ES-I3 (cell line): Measurements from ENCODE around the gene FOXN1.

ENCODE experiments used
- H3K36me3 ChIP-seq: 2 replicates; pipeline ENCODE4 v1.6.1; 2013; ENCODE audit warnings: mild to moderate bottlenecking, low read length, control low read depth, moderate library complexity; ENCODE audit not compliant: insufficient read depth
- H3K4me1 ChIP-seq: 2 replicates; pipeline ENCODE4 v1.6.1; 2013; ENCODE audit warnings: mild to moderate bottlenecking, control low read depth, low read length; ENCODE audit not compliant: insufficient read depth
- H3K9ac ChIP-seq: 2 replicates; pipeline ENCODE4 v1.6.1; 2013; ENCODE audit warnings: low read depth, mild to moderate bottlenecking, low read length, moderate library complexity
- H3K9me3 ChIP-seq: 2 replicates; pipeline ENCODE4 v1.6.1; 2013; ENCODE audit warnings: mild to moderate bottlenecking, low read length, moderate library complexity; ENCODE audit not compliant: control insufficient read depth, insufficient read depth

The FOXN1 gene

DNA sequence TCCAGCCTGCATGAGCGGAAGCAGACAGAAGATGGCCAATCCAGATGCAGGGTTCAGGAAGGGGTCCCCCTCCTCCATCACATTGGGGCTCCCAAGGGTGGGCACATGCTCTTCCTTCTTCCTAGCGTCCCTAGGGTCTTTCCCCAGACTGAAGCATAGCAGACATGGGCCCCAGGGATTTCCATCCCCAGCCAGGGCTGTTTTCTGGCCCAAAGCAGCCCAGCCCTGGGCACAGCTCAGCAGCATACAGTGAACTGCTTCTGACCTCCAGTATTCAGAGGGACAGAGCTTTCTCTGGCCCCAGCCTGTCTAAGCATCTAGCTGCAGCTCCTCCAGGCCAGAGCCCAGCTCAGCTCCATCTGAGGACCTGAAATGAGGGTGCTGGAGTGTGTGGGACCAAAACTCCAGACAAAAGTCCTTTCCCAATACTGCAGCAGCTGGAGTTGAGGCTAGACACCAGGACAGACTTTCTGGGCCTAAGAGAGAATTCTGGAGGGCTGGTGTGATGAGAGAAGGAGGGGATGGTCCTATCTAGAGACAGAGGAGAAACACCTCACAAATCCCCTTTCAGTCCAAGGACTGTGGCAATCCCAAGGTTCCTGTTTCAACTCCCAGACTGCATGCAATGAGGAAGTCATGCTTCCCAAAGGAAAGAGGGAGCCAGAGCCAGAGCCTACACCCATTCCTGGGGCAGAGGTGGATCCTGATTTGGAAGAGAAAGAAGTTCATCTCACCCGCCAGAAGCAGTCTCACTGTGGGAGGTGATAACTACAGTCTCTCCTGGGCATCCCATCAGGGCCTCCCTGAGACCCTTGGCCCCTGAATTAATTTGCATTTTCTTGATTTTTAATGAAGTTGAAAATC is 4.5 kb upstream of the FOXN1 start:
- no peak overlapping the region for H3K9ac ChIP-seq

DNA sequence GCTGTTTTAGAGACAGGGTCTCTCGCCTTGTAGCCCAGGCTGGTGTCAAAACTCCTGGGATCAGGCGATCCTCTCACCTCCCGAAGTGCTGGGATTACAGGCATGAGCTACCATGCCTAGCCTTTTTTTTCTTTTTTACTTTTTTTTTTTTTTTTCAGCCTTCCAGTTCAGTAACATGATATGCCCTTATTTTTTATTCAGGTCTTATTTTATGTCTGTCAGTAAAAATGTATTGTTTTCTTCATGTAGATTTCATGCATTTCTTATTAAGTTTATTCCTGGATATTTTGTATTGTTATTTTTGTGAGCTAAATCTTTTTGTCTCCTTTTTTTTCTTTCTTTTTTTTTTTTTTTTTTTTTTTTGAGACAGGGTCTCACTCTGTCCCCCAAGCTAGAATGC is 2.7 kb upstream of the FOXN1 start:
- H3K4me1 ChIP-seq = peaks cover 5% of the 10 kb centered on the region; the same call in 1 of the 2 replicates
- H3K36me3 ChIP-seq = no peaks in the 10 kb centered on the region
- H3K9ac ChIP-seq = no peak overlapping the region
- no peaks in the 10 kb centered on the region for H3K9me3 ChIP-seq

More for the DNA sequence above, 4.5 kb upstream of the FOXN1 start:
- Histone ChIP-seq H3K9me3 (no peaks in the 10 kb centered on the region), H3K4me1 (no peaks in the 10 kb centered on the region; the same call in 1 of the 2 replicates), H3K36me3 (no peaks in the 10 kb centered on the region)

DNA sequence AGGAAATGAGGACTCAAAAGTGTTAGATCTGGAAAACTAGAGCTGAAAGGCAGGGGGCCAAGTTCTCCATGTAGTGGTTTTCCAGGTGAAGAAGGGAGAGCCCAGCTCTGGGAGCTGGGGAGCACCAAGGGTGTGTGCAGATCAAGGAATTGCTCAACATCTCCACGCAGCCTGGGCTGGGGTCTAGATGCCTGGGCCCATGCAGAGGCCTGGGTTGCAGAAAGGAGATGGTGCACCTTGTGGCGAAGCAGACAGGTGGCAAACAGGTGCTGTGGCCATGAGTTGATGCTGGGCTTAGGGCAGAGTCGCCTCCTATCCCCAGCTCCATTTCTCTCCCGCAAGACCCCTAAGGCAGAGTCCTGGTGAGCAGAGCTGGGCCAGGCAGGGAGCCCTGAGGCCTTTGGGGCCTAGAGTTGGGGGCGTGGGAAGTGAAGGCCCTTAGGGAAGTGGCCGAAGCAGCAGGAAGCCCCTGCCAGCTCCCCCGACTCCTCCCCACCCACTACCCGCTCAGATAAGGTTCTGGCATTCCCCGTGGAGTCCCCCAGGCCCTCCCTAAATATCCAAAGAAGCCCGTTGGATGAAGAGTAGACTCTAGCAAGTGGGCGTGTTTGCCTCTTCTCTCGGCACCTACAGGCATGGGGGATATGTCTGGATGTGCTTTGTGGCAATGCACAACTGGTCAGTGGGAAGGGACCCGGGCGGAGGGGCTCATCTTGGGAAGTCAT is 777 bp downstream of the FOXN1 start:
- H3K4me1 ChIP-seq = peaks cover 8% of the 10 kb centered on the region; the same call in 1 of the 2 replicates
- no peak overlapping the region for H3K9ac ChIP-seq
- no peaks in the 10 kb centered on the region for H3K36me3 ChIP-seq

DNA sequence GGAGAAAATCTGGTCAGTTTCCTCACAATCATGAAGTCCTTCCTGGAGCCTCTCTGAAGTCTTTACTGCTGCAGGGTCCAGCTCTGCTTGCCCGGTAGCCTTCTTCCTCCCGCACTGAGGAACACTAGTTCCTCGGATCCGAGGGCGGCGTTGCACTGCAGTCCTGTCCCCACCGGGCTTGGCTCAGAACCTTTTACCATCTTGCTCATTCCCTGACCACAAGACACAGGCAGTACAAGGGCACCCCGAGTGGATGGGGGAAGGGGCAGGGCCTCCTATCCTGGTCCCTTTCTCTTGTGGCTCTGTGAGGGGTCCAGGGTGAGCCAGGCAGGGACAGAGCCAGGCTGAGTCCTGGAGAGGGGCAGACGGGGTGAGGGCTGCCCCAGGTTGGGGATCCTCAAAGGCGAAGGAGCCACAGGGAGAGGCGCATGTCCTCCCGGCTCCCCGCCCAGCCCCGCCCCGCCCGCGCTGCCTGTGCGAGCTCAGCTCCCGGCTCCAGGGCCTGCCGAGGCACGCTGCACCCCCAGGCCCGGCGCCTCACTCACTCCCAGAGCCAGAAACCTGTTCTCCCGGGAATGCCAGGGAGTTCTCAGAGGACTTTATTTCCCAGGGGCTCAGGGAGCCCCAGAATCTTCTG is 1.5 kb downstream of the FOXN1 start:
- H3K4me1 ChIP-seq = peaks cover 8% of the 10 kb centered on the region; the same call in 1 of the 2 replicates
- no peaks in the 10 kb centered on the region for H3K36me3 ChIP-seq
- H3K9me3 ChIP-seq = no peaks in the 10 kb centered on the region
- H3K9ac ChIP-seq = no peak overlapping the region

More for the DNA sequence above, 777 bp downstream of the FOXN1 start:
- H3K9me3 ChIP-seq = no peaks in the 10 kb centered on the region

DNA sequence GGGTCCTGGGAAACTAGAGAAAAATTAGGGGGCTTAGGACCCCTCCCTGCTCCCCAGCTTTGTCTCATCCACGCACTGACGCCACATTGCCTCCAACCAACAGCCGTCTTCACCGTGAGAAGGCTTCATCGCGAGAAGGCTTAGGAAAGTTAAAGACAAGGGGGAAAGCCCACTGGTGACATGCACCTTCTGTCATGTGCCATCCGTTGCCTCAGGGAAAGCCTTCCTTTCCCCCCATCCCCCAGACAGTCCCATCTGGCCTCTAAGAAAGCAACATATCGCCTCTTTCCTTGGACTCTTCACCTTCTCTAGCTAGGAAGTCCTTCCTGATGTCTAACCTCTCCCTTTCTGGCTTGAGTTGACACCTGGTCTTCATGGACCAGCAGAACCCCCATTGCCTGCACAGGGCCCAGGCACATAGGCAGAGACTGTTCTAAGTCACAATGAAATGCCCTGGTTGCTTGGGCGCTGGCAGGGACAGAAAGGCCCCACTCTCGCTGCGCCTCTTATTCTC is 2.1 kb downstream of the FOXN1 start:
- H3K9me3 ChIP-seq = no peaks in the 10 kb centered on the region
- H3K4me1 ChIP-seq = peaks cover 8% of the 10 kb centered on the region; the same call in 1 of the 2 replicates
- H3K9ac ChIP-seq = no peak overlapping the region
- H3K36me3 ChIP-seq = no peaks in the 10 kb centered on the region

DNA sequence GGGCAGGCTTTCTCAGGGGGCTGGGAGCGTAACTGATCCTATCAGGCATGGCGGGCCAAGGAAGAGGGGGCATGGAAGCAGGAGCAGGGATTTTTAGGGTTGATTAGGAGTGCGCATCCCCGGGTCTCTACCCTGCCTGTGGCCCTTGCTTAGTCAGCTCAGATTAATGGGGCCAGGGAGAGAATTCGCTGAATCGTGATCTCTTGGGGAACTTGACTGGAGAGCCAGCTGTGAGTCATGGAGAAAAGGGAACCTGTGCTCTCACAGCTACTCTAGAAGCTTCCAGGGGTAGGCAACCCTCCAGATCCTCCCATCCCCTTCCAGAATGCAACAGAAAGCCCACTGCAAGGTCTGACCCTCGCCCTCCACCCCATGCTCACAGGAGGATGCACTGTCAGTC is 3.6 kb downstream of the FOXN1 start:
- Histone ChIP-seq H3K4me1 (peaks cover 8% of the 10 kb centered on the region; the same call in 1 of the 2 replicates), H3K9ac (no peak overlapping the region), H3K9me3 (no peaks in the 10 kb centered on the region), H3K36me3 (no peaks in the 10 kb centered on the region)

DNA sequence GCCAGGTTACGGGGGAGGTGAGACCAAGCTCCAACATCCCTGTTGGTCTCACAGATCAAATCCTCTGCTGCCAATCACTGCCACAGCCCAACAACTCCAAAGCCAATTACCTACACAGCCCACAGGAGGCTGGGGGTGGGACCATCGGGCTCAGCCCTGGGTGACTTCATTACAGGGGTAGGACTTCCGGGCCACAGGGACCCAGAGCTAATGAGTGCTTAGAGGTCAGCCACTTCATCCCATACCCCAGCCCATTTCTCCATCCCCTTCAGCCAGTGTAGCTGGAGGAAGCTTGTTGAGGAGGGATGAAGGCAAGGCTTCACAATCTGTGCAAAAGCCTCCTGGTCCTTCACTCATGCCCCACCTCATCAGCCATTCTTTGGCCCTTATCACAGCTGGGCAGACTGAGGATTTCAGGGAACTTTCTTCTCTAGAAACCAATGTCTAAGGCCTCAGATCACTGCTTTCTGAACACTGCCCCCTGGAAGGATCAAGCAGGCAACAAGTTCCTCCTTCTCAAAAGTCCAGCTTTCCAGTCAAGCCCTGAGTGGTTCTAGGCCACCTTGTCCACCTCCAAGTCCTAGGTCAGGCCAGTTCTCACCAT is 5.8 kb downstream of the FOXN1 start:
- peaks cover 8% of the 10 kb centered on the region; the same call in 1 of the 2 replicates for H3K4me1 ChIP-seq
- no peaks in the 10 kb centered on the region for H3K36me3 ChIP-seq
- H3K9me3 ChIP-seq = no peaks in the 10 kb centered on the region
- no peak overlapping the region for H3K9ac ChIP-seq

DNA sequence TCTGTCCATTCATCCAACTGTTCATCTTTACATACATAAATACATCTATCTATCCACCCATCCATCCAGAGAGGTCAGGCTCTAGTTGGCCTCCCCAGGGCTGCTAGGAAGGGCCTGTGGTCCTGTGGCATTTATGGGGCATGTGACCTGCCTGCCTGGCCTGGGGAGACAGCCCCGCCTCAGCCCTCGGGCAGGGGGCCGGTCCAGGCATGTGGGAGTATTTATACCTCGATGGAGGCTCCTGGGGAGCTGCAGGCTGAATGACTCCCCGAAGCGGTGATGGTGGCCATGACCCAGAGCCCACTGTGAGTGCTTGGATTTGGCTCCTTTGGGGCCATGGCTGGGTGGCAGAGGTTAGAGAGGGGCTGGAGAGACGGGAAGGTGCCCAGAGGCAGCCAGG is 7.3 kb downstream of the FOXN1 start:
- Histone ChIP-seq H3K9ac (no peak overlapping the region), H3K9me3 (no peaks in the 10 kb centered on the region), H3K36me3 (no peaks in the 10 kb centered on the region), H3K4me1 (peaks cover 3% of the 10 kb centered on the region; the same call in 1 of the 2 replicates)

DNA sequence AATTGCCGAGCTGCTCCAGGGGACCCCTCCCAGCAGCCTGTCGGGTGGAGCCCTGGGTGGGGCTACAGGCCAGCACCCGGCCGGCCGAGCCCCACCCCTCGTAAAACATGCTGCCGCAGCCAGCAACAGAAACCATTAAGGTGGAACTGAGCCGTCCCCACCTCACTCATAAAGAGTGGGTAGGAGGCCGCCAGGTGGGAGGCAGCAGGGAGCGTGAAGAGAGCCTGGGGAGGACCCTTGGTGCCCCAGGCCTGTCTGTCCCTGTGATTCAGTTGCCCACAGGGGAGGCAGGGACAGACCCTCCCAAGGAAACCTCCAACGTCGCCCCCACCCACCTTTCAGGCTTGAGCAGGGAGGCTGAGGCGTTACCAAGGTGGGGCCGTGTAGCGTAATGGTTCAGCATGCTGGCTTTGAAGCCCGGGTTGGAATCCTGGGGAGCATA is 8.4 kb downstream of the FOXN1 start:
- Histone ChIP-seq H3K9me3 (no peaks in the 10 kb centered on the region), H3K9ac (no peak overlapping the region), H3K36me3 (no peaks in the 10 kb centered on the region), H3K4me1 (no peaks in the 10 kb centered on the region)

DNA sequence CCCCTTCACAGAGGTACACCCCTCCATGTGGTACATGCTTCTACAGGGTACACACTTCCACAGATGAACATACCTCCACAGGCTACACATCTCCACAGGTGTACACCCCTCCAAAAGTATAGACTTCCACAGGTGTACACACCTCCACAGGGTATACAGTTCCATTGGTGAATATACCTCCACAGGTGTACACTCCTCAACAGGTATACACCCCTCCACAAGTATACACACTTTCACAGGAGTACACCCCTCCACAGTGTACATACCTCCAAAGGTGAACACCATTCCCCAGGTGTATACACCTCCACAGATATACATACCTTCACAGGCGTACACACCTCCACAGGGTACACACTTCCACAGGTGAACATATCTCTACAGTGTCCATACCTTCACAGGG is 9.4 kb downstream of the FOXN1 start:
- Histone ChIP-seq H3K4me1 (no peaks in the 10 kb centered on the region), H3K36me3 (no peaks in the 10 kb centered on the region), H3K9ac (no peak overlapping the region), H3K9me3 (no peaks in the 10 kb centered on the region)

DNA sequence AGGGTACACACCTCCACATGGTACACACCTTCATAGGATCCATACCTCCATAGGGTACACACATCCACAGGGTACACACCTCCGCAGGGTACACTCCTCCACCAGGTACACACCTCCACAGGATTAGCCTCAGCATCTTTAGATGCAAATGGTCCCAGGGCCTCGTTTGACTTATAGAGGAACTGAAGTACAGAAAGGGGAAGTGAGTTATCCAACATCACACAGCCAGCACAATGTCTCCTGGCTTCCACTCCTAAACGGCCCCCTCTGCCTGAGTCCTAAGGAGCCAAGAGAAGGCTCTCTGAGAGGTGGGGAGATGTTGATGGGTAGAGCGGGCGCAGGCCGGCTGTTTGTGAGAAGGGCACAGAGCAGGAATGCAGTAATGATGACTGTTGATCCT is 12.0 kb downstream of the FOXN1 start:
- Histone ChIP-seq H3K9me3 (no peaks in the 10 kb centered on the region), H3K36me3 (no peaks in the 10 kb centered on the region), H3K9ac (no peak overlapping the region), H3K4me1 (no peaks in the 10 kb centered on the region)

DNA sequence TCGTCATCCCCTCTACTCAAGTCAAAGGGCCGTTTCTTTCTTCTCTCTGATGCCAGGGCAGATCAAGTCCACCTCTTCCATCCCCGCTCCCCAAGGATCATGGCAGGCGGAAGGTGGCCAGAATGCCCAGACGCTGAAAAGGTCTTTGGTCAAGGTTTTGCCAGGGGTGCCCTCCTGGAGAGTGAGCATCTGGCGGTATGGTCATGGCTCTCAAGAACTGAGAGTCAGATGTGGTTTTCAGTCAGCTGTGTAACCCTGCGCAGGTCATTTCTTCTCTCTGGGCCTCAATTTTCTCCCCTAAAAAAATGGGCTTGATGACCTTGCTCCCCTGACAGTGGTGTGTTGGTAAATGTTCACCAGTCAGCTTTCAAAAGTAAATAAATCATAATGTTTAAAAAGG is 12.4 kb downstream of the FOXN1 start:
- Histone ChIP-seq H3K4me1 (no peaks in the 10 kb centered on the region), H3K9ac (no peak overlapping the region), H3K9me3 (no peaks in the 10 kb centered on the region), H3K36me3 (no peaks in the 10 kb centered on the region)

DNA sequence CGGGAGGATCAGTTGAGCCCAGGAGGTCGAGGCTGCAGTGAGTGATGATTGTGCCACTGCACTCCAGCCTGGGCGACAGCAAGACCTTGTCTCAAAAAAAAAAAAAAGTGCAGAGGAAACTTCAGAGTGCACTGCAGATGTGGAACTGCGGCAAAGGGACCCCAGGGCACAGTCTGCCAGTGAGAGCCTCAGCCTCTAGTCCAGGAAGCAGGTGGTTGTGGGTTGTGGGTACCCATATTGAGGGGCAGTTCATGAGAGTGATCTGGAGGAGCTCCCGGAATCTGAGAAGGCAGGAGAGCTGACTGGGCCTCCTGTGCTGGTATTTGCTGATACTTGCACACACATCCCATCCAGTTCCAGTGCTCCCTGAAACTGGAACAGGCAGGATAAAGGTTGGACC is 13.1 kb downstream of the FOXN1 start:
- H3K36me3 ChIP-seq = no peaks in the 10 kb centered on the region
- no peaks in the 10 kb centered on the region for H3K4me1 ChIP-seq
- no peaks in the 10 kb centered on the region for H3K9me3 ChIP-seq
- no peak overlapping the region for H3K9ac ChIP-seq

DNA sequence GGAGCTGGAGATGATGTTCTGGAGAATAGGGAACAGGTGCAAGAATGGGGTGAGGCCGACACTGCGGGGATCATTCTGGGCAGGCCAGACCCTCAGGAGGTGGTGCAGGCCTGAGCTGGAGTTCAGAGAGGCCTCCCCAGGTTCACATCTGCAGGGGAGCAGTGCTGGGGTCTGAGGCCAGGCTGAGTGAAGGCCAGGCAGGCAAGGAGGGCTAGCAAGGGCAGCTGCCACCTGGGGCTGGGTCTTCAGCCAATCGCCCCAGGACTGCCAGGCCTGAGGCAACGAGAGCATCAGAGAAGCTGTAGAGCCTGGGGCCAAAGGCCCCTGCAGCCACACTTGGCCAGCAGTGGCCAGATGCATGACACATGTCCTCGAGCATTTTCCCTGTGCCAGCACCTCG is 14.5 kb downstream of the FOXN1 start:
- Histone ChIP-seq H3K36me3 (no peaks in the 10 kb centered on the region), H3K9ac (no peak overlapping the region), H3K9me3 (no peaks in the 10 kb centered on the region), H3K4me1 (peaks cover 9% of the 10 kb centered on the region; the same call in 1 of the 2 replicates)
